HG02642 (cell line): Measurements from ENCODE around the gene RPL36AL.
"Not testable (repeated sequence)": the region's sequence is repeated elsewhere in the genome, so short reads cannot be mapped to it uniquely, and the experiment has no call there.

Experiments
- ATAC-seq: cut with Tn5 transposase; IDR thresholded peaks from one replicate; pipeline ENCODE4 v1.9.1; 2021; ENCODE audit warnings: mild to moderate bottlenecking; ENCODE audit not compliant: unreplicated experiment, poor library complexity

Gene RPL36AL

GRCh38 chr14:49620182-49621113 is at the start of gene RPL36AL, which contains the start of gene MGAT2:
RPL36AL (minus strand) TSS chr14:49620626; CDS start chr14:49619104, 1,522 bp downstream.
MGAT2 (plus strand) TSS chr14:49620799; CDS start chr14:49621269, 470 bp downstream.
- ATAC-seq, result peak; percentile 95

GRCh38 chr14:49659526-49660455 is 39.4 kb upstream of the RPL36AL start:
- ATAC-seq, result no peak

DNA sequence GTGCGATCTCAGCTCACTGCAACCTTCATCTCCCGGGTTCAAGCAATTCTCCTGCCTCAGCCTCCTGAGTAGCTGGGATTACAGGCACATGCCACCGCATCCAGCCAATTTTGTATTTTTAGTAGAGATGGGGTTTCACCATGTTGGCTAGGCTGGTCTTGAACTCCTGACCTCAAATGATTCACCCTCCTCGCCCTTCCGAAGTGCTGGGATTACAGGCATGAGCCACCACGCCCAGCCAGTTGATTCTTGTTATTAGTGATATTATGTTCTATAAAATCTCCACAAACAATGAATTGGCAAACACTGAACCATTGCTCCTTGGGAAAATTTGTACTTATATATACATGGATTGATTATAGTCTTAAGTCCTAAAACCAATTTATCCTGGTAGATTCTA is 37.1 kb upstream of the RPL36AL start:
- ATAC-seq, result not testable (repeated sequence)

GRCh38 chr14:49654511-49654910 is 34.1 kb upstream of the RPL36AL start:
- no peak for ATAC-seq

DNA sequence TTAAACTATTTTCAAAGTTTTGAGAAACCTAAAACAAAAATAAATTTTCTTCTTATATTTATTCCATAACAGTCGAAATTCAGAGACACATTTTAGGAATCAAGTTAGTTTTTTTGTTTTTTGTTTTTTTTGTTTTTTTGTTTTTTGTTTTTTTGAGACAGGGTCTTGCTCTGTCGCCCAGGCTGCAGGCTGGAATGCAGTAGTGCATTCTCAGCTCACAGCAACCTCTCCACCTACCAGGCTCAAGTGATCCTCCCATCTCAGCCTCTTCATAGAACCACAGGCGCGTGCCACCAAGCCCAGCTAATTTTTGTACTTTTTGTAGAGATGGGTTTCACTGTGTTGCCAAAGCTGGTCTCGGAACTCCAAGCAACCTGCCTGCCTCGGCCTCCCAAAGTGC is 33.1 kb upstream of the RPL36AL start:
- ATAC-seq, result no peak

DNA sequence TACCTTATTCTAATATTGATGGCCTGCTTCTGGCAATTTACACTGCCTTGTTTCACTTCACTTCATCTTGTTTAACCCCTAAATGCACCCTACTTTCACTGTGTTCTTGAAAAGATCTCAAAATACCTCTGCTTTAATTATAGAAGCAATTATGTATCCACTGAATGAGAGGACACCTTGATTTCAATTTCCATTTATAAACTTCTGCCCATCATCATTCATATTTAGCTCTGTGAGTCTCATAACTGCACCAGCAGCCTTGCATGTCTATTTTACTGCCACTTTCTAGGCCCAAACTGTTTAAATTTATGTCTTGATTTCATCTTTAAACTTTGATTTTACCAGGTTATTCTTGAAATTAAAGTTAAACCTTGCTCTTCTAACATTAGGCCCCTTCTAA is 21.7 kb upstream of the RPL36AL start:
- no peak for ATAC-seq

DNA sequence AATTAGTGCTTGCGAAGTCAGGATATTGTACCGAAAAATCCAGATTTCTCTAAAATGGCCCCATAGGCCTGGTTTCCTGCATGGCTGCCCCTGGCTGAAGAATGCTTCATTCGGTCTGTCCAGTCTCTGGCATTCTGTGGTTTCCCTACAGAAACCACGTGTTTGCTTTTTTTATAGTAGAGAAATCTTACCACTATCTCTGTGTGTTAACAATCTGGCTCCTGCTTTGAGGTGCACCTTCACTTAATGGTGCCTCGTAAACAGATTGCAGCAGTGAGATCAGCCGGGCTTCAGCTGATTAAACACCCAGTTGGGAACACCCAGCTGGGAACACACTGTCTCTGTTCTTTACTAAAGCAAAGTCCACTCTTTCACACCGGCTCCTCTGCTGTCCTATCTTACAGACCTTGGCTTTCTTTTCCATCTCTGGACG is 21.3 kb upstream of the RPL36AL start:
- no peak for ATAC-seq

GRCh38 chr14:49640540-49641417 is 20.4 kb upstream of the RPL36AL start:
- no peak for ATAC-seq

GRCh38 chr14:49637534-49638078 is 17.2 kb upstream of the RPL36AL start:
- ATAC-seq, result no peak

GRCh38 chr14:49636866-49637265 is 16.4 kb upstream of the RPL36AL start:
- no peak for ATAC-seq

- ATAC-seq, result peak; percentile 28
Observed at GRCh38 chr14:49634547-49635334, 14.3 kb upstream of the RPL36AL start, which contains the start of gene DNAAF2. DNAAF2 (minus strand) TSS chr14:49635244; CDS start chr14:49635149, 95 bp downstream.

- peak; percentile 85 for ATAC-seq
Observed at GRCh38 chr14:49633640-49634546, 13.5 kb upstream of the RPL36AL start.

GRCh38 chr14:49623941-49624839 is 3.8 kb upstream of the RPL36AL start:
- no peak for ATAC-seq

DNA sequence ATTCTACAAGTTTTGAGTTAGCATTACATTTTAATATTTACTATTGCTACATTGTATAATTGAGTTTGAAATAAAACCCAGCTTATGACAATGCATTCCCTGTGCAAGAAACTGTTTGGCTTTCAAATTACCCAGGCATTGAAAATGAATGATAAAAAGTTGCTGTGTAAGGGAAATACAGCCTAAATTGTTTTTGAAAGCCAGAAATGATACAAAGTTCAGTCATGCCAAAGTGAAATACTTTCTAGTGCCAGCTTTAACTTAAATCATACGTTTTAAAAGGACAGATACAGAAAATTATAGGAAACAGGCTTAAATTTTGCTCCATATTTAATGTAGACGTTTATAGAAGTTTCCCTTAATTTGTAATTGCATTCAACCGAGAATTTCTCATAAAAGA is 3.0 kb upstream of the RPL36AL start:
- no peak for ATAC-seq

DNA sequence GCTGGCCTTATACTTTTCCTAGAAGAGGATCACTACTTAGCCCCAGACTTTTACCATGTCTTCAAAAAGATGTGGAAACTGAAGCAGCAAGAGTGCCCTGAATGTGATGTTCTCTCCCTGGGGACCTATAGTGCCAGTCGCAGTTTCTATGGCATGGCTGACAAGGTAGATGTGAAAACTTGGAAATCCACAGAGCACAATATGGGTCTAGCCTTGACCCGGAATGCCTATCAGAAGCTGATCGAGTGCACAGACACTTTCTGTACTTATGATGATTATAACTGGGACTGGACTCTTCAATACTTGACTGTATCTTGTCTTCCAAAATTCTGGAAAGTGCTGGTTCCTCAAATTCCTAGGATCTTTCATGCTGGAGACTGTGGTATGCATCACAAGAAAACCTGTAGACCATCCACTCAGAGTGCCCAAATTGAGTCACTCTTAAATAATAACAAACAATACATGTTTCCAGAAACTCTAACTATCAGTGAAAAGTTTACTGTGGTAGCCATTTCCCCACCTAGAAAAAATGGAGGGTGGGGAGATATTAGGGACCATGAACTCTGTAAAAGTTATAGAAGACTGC is 1.7 kb upstream of the RPL36AL start:
- no peak for ATAC-seq
